ENCODE results near the gene OR2T29. TPM values are rescaled to one million over a fixed set of nuclear protein-coding genes. Genes with fewer than 3 reads are reported as not detected.
"Not testable (repeated sequence)": the region's sequence is repeated elsewhere in the genome, so short reads cannot be mapped to it uniquely, and the experiment has no call there.

Gene OR2T29
- total and polyA plus RNA-seq, 2 donors from 2014 or later = not detected

DNA sequence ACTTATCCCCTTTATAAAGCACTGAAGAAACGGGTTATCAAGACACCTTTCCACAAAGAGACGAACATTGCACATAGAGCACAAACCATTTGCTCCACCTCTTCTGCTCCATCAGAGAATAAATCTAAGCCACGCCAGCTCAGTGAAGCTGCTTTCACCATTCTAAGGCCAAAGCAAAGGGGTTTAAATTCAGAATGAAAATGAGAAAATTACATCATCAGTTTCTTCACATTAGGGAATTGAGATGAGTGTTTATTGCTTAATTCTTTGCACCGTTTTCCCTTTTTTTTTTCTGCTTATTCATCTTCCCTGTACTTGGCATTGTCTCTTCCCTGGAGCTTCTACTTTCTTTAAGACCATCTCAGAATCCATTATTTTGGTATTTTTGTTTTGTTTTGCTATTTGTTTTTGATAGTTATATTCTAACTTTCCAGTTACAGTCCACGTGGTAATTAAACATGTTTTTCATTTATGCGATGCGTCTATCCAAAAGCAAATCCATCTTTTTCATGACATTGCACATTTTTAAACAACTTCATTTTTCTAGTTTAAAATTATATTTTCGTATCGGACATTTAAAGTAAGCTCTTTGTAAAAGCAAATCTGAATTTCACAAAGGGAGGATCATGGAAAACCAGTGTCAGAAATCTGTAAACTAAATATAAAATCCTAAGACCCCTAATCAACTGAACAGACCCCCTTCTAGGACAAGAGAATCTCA lies 13.8 kb upstream of the OR2T29 start:
- Histone ChIP-seq H3K27ac (ENCODE audit: low read depth in 2 of 2, low read length in 2 of 2) (no peak overlapping the region), H3K9me3 (ENCODE audit: control insufficient read depth in 2 of 3, insufficient read depth in 1 of 3, low read length in 3 of 3) (no peaks in the 10 kb centered on the region), H3K4me1 (ENCODE audit: control insufficient read depth in 2 of 3, insufficient read depth in 2 of 3, low read depth in 1 of 3, low read length in 3 of 3) (no peaks in the 10 kb centered on the region), H3K36me3 (ENCODE audit: control insufficient read depth in 2 of 3, insufficient read depth in 3 of 3, low read length in 3 of 3) (no peaks in the 10 kb centered on the region), H3K27me3 (ENCODE audit: control insufficient read depth, insufficient read depth, low read length) (no peaks in the 10 kb centered on the region), H3K4me3 (ENCODE audit: low read length in 3 of 3) (no peak overlapping the region), H3K9ac (ENCODE audit: low read length in 3 of 3) (no peak overlapping the region)
- DNase-seq = no peak
- FAIRE-seq = no peak
- intact Hi-C loops (cut with DNase I) = no loop called here
- TF ChIP-seq, protein P1, sequence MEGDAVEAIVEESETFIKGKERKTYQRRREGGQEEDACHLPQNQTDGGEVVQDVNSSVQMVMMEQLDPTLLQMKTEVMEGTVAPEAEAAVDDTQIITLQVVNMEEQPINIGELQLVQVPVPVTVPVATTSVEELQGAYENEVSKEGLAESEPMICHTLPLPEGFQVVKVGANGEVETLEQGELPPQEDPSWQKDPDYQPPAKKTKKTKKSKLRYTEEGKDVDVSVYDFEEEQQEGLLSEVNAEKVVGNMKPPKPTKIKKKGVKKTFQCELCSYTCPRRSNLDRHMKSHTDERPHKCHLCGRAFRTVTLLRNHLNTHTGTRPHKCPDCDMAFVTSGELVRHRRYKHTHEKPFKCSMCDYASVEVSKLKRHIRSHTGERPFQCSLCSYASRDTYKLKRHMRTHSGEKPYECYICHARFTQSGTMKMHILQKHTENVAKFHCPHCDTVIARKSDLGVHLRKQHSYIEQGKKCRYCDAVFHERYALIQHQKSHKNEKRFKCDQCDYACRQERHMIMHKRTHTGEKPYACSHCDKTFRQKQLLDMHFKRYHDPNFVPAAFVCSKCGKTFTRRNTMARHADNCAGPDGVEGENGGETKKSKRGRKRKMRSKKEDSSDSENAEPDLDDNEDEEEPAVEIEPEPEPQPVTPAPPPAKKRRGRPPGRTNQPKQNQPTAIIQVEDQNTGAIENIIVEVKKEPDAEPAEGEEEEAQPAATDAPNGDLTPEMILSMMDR (IDR thresholded peaks at IDR 0.05; ENCODE audit: borderline replicate concordance, extremely low read depth, insufficient read depth) = no peak

DNA sequence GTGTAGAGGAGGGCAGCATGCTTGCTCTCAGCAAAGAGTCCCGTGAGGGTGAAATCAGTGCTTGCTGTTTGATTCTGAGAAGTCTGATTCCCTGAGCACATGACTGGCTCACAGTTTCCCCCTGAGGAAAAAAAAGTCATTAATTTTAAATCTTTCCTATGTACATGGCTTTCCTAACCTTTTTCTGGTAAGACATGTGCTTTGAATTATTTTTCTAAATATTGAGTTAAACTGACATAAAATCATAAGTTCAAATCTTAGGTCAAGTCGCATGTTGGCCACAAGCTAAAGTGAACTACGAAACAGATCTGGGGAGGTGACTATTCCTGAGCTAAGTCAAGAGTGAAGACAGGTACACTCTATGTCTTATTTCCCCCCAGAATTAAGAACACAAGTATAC lies 12.1 kb upstream of the OR2T29 start, which contains the start of gene OR2T34:
Gene OR2T34, minus strand, starts transcription at position 101 of the 400 bp plus-strand sequence. Its CDS starts 0 bp downstream, at position 101.
- H3K27me3 ChIP-seq (ENCODE audit: control insufficient read depth, insufficient read depth, low read length); H3K9me3 ChIP-seq (ENCODE audit: control insufficient read depth in 2 of 3, insufficient read depth in 1 of 3, low read length in 3 of 3); intact Hi-C loops (cut with DNase I); H3K4me3 ChIP-seq (ENCODE audit: low read length in 3 of 3); H3K27ac ChIP-seq (ENCODE audit: low read depth in 2 of 2, low read length in 2 of 2); FAIRE-seq; H3K4me1 ChIP-seq (ENCODE audit: control insufficient read depth in 2 of 3, insufficient read depth in 2 of 3, low read depth in 1 of 3, low read length in 3 of 3); H3K9ac ChIP-seq (ENCODE audit: low read length in 3 of 3); DNase-seq; H3K36me3 ChIP-seq (ENCODE audit: control insufficient read depth in 2 of 3, insufficient read depth in 3 of 3, low read length in 3 of 3): not testable (repeated sequence)

DNA sequence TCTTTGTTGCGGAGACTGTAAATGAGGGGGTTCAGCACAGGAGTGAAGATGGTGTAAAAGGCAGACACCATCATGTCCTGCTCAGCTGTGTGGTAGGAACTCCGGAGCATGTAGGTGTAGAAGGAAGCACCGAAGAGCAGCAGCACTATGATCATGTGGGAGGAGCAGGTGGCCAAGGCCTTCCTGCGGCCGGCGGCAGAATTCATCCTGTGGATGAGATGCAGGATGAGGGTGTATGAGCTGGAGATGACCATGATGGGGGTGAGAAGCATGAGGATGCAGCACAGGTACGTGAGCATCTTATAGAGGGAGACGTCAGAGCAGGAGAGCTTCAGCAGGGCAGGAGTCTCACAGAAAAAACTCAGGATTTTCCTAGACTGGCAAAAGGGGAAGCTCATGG lies 11.3 kb upstream of the OR2T29 start:
- H3K36me3 ChIP-seq (ENCODE audit: control insufficient read depth in 2 of 3, insufficient read depth in 3 of 3, low read length in 3 of 3); H3K4me1 ChIP-seq (ENCODE audit: control insufficient read depth in 2 of 3, insufficient read depth in 2 of 3, low read depth in 1 of 3, low read length in 3 of 3); H3K9me3 ChIP-seq (ENCODE audit: control insufficient read depth in 2 of 3, insufficient read depth in 1 of 3, low read length in 3 of 3); H3K27me3 ChIP-seq (ENCODE audit: control insufficient read depth, insufficient read depth, low read length); H3K9ac ChIP-seq (ENCODE audit: low read length in 3 of 3); intact Hi-C loops (cut with DNase I); H3K27ac ChIP-seq (ENCODE audit: low read depth in 2 of 2, low read length in 2 of 2); DNase-seq; H3K4me3 ChIP-seq (ENCODE audit: low read length in 3 of 3); FAIRE-seq: not testable (repeated sequence)

DNA sequence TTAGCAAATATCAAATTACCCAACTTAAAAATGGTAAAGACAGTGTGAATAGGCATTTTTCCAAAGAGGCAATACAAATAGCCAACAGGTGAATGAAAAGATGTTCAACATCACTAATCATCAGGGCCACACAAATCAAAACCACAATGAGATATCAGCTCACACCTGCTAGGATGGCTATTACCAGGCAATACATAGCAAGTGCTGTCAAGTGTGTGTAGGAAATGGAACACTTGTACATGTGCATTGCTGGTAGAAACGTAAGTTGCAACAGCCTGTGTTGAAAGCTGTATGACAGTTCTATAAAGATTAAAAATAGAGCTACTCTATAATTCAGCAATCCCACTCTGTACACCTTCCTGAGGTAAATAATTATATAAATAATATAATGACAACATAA lies 9.5 kb upstream of the OR2T29 start:
- DNase-seq; H3K4me1 ChIP-seq (ENCODE audit: control insufficient read depth in 2 of 3, insufficient read depth in 2 of 3, low read depth in 1 of 3, low read length in 3 of 3); H3K9me3 ChIP-seq (ENCODE audit: control insufficient read depth in 2 of 3, insufficient read depth in 1 of 3, low read length in 3 of 3); H3K27ac ChIP-seq (ENCODE audit: low read depth in 2 of 2, low read length in 2 of 2); H3K4me3 ChIP-seq (ENCODE audit: low read length in 3 of 3); H3K36me3 ChIP-seq (ENCODE audit: control insufficient read depth in 2 of 3, insufficient read depth in 3 of 3, low read length in 3 of 3); H3K27me3 ChIP-seq (ENCODE audit: control insufficient read depth, insufficient read depth, low read length); H3K9ac ChIP-seq (ENCODE audit: low read length in 3 of 3); FAIRE-seq; intact Hi-C loops (cut with DNase I): not testable (repeated sequence)

DNA sequence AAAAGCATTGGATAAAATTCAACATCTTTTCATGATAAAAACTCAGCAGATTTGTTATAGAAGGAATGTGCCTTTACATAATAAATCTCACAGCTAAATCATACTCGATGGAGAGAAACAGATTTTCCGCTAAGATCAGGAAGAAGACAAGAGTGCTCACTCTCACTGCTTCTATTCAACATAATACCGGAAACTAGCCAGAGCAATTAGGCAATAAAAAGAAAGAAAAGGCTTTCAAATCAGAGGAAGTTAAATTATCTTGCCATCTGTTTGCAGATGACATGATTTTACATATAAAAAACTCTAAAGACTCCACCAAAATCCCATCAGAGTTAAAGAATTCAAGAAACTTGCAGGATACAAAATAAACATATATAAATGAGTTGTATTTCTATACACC lies 8.2 kb upstream of the OR2T29 start:
- H3K4me3 ChIP-seq (ENCODE audit: low read length in 3 of 3); DNase-seq; H3K9me3 ChIP-seq (ENCODE audit: control insufficient read depth in 2 of 3, insufficient read depth in 1 of 3, low read length in 3 of 3); H3K27ac ChIP-seq (ENCODE audit: low read depth in 2 of 2, low read length in 2 of 2); H3K9ac ChIP-seq (ENCODE audit: low read length in 3 of 3); H3K4me1 ChIP-seq (ENCODE audit: control insufficient read depth in 2 of 3, insufficient read depth in 2 of 3, low read depth in 1 of 3, low read length in 3 of 3); FAIRE-seq; intact Hi-C loops (cut with DNase I); H3K27me3 ChIP-seq (ENCODE audit: control insufficient read depth, insufficient read depth, low read length); H3K36me3 ChIP-seq (ENCODE audit: control insufficient read depth in 2 of 3, insufficient read depth in 3 of 3, low read length in 3 of 3): not testable (repeated sequence)

DNA sequence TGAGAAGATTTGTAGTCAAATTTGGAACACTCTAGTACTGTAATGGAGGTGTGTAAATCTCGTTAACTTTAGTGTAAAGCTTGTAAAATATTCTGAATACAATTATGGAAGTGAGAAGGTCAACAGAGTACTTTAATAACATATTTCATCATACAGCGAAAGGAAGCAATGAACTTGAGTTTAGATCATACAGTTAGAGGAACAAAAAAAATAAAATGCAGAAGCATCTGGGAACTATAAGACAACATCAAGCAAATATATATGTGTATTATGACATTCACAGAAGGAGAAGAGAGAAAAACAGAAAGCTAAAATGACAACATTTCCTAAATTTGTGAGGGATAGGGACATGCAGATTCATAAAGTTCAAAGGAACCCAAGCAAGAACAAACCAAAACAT lies 6.5 kb upstream of the OR2T29 start:
- intact Hi-C loops (cut with DNase I); H3K27me3 ChIP-seq (ENCODE audit: control insufficient read depth, insufficient read depth, low read length); H3K4me1 ChIP-seq (ENCODE audit: control insufficient read depth in 2 of 3, insufficient read depth in 2 of 3, low read depth in 1 of 3, low read length in 3 of 3); H3K9me3 ChIP-seq (ENCODE audit: control insufficient read depth in 2 of 3, insufficient read depth in 1 of 3, low read length in 3 of 3); H3K36me3 ChIP-seq (ENCODE audit: control insufficient read depth in 2 of 3, insufficient read depth in 3 of 3, low read length in 3 of 3); DNase-seq; H3K9ac ChIP-seq (ENCODE audit: low read length in 3 of 3); H3K27ac ChIP-seq (ENCODE audit: low read depth in 2 of 2, low read length in 2 of 2); H3K4me3 ChIP-seq (ENCODE audit: low read length in 3 of 3); FAIRE-seq: not testable (repeated sequence)

DNA sequence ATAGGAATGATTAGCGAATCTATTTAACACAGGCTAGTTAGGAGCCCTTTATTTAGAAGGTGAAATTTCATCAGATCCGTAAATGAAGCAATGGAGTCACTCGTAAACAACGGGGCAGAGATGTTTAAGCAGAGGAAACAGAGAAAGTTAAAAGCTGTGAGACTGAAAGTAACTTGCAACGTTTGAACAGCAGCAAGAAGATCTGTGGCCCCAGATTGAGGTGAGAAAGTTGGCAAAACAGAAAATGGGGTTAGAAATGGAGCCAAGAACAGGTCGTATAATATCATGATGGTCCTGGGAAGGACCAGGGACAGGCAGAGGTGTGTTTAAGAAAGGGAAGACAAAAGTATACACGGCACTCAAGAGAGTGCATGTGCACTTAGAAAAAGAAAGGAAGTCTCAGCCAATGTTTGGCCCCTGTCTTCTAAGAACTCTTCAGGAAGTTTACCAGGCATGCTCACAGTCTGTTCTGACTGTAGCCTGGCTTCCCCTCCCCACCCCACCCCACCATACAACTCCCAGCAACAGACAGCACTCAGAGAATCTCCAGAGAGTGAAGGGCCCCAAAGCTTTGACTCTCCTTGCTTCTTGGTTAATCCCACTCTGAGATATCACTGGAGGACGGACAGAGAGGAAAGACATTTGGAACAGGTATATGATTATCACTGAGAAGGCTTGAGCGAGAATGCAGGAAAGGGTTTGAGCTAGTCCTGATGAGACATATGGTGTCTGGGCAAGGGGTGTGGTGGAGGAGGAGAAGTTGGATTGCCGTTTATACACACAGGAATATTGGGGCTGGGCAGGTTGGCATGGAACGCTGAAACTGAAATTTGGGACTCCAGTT lies 3.2 kb upstream of the OR2T29 start:
- intact Hi-C loops (cut with DNase I); H3K4me3 ChIP-seq (ENCODE audit: low read length in 3 of 3); DNase-seq; H3K9me3 ChIP-seq (ENCODE audit: control insufficient read depth in 2 of 3, insufficient read depth in 1 of 3, low read length in 3 of 3); FAIRE-seq; H3K4me1 ChIP-seq (ENCODE audit: control insufficient read depth in 2 of 3, insufficient read depth in 2 of 3, low read depth in 1 of 3, low read length in 3 of 3); H3K27ac ChIP-seq (ENCODE audit: low read depth in 2 of 2, low read length in 2 of 2); H3K36me3 ChIP-seq (ENCODE audit: control insufficient read depth in 2 of 3, insufficient read depth in 3 of 3, low read length in 3 of 3); H3K27me3 ChIP-seq (ENCODE audit: control insufficient read depth, insufficient read depth, low read length); H3K9ac ChIP-seq (ENCODE audit: low read length in 3 of 3): not testable (repeated sequence)

All from kidney (tissue), 14 donors.